Sigmoid colon (tissue), 3 donors: Measurements from ENCODE around the gene LEF1.

Experiments
- CTCF ChIP-seq, 4 experiments: fragments of 450-650 bp in 3 of 4; fragments of 200-600 bp in 1 of 4; IDR thresholded peaks; one replicate each; pipeline ENCODE4 v1.5.1; 2016 to 2019; ENCODE audit warnings: antibody characterized with exemption in 4 of 4, mild to moderate bottlenecking in 3 of 4, moderate library complexity in 2 of 4
- POLR2A ChIP-seq, 2 donors: fragments of 450-650 bp; IDR thresholded peaks; one replicate each; pipeline ENCODE4 v1.6.1; 2016; ENCODE audit warnings: antibody characterized with exemption in 2 of 2, mild to moderate bottlenecking in 2 of 2, moderate library complexity in 2 of 2

- TF ChIP-seq POLR2A (IDR thresholded peaks at IDR 0.05) (no peak), CTCF (IDR thresholded peaks at IDR 0.05) (no peak)
These were observed 7.2 kb upstream of the LEF1 start for GRCh38 chr4:108175966-108176365.
